Endothelial cell of hepatic sinusoid (primary cell): ENCODE results near the gene CDKN2C.

Source experiments
- in situ Hi-C: cut with HindIII; loops from 2 replicates; pipeline ENCODE4 v1.10.0; 2017; ENCODE audit warnings: low sequenced_read_pairs

Gene CDKN2C

GRCh38 chr1:50959913-50960844 lies 9.9 kb upstream of the CDKN2C start, which contains the start of gene FAF1:
Gene FAF1 (minus strand): TSS chr1:50960267. CDS start chr1:50959811, 456 bp downstream.
- in situ Hi-C loops: no loop called here

- in situ Hi-C loops: loop anchor here (5.0 kb wide), 1 partner anchor 72 kb away; no protein-coding TSS in a partner anchor
These were observed 5.2 kb upstream of the CDKN2C start for GRCh38 chr1:50964863-50965262.

- in situ Hi-C loops: loop anchor here (5.0 kb wide), 1 partner anchor 70 kb away; no protein-coding TSS in a partner anchor
These were observed 3.1 kb upstream of the CDKN2C start for GRCh38 chr1:50966991-50967390.

- in situ Hi-C loops: loop anchor here (5.0 kb wide), 1 partner anchor 70 kb away; no protein-coding TSS in a partner anchor
These were observed 2.5 kb upstream of the CDKN2C start for GRCh38 chr1:50967416-50968157.

GRCh38 chr1:50968158-50968820 lies 1.8 kb upstream of the CDKN2C start:
- in situ Hi-C loops: loop anchor here (5.0 kb wide), 1 partner anchor 69 kb away; no protein-coding TSS in a partner anchor

- in situ Hi-C loops: loop anchor here (5.0 kb wide), 1 partner anchor 68 kb away; no protein-coding TSS in a partner anchor
These were observed 1.0 kb upstream of the CDKN2C start for GRCh38 chr1:50968821-50969610.

- in situ Hi-C loops: no loop called here
These were observed 453 bp downstream of the CDKN2C start for GRCh38 chr1:50970509-50970887.

GRCh38 chr1:50970931-50971582 lies 1.0 kb downstream of the CDKN2C start:
- in situ Hi-C loops: no loop called here

GRCh38 chr1:50971748-50972305 lies 1.8 kb downstream of the CDKN2C start:
- in situ Hi-C loops: no loop called here

- in situ Hi-C loops: no loop called here
These were observed 2.7 kb downstream of the CDKN2C start for GRCh38 chr1:50972766-50973165.

- in situ Hi-C loops: no loop called here
These were observed 3.2 kb downstream of the CDKN2C start for GRCh38 chr1:50973255-50973654.

- in situ Hi-C loops: no loop called here
These were observed 4.0 kb downstream of the CDKN2C start for GRCh38 chr1:50973875-50974617.

GRCh38 chr1:50974618-50974935 lies 4.5 kb downstream of the CDKN2C start:
- in situ Hi-C loops: no loop called here

GRCh38 chr1:50975436-50975835 lies 5.4 kb downstream of the CDKN2C start:
- in situ Hi-C loops: no loop called here

GRCh38 chr1:50976111-50976889 lies 6.3 kb downstream of the CDKN2C start:
- in situ Hi-C loops: no loop called here

- in situ Hi-C loops: no loop called here
These were observed 7.0 kb downstream of the CDKN2C start for GRCh38 chr1:50976890-50977574.

- in situ Hi-C loops: no loop called here
These were observed 7.6 kb downstream of the CDKN2C start for GRCh38 chr1:50977575-50978143.
